H9 (cell line): ENCODE data around the gene PTPN21. TPM values are rescaled to one million over a fixed set of nuclear protein-coding genes. Genes with fewer than 3 reads are reported as not detected.

Experiments used
- DNase-seq: peaks from one replicate; pipeline ENCODE4 v3.0.0-alpha.2; 2017
- H2AFZ ChIP-seq: one replicate; pipeline ENCODE4 v1.6.1; 2013; ENCODE audit warnings: mild to moderate bottlenecking, low read length, control low read depth, moderate library complexity
- H2AK5ac ChIP-seq: 2 replicates; pipeline ENCODE4 v1.6.1; 2013; ENCODE audit warnings: low read length, control low read depth, mixed read lengths; ENCODE audit not compliant: insufficient read length
- H2BK120ac ChIP-seq: one replicate; pipeline ENCODE4 v1.6.1; 2013; ENCODE audit warnings: low read depth, mild to moderate bottlenecking, low read length, control low read depth, inconsistent platforms; ENCODE audit not compliant: poor library complexity, severe bottlenecking
- H2BK12ac ChIP-seq: 2 replicates; pipeline ENCODE4 v1.6.1; 2013; ENCODE audit warnings: low read length, control low read depth, mixed read lengths, low read depth; ENCODE audit not compliant: insufficient read length
- H2BK15ac ChIP-seq: 2 replicates; pipeline ENCODE4 v1.6.1; 2013; ENCODE audit warnings: low read depth, low read length, control low read depth
- H2BK20ac ChIP-seq: one replicate; pipeline ENCODE4 v1.6.1; 2013; ENCODE audit warnings: low read depth, mild to moderate bottlenecking, low read length, control low read depth, inconsistent platforms; ENCODE audit not compliant: poor library complexity, severe bottlenecking
- H2BK5ac ChIP-seq: 2 replicates; pipeline ENCODE4 v1.6.1; 2013; ENCODE audit warnings: low read length, control low read depth, mixed read lengths; ENCODE audit not compliant: insufficient read length
- H3K14ac ChIP-seq: 2 replicates; pipeline ENCODE4 v1.6.1; 2013; ENCODE audit warnings: low read length, control low read depth; ENCODE audit not compliant: insufficient read depth
- H3K18ac ChIP-seq: 2 replicates; pipeline ENCODE4 v1.6.1; 2013; ENCODE audit warnings: low read depth, mild to moderate bottlenecking, mixed read lengths, low read length, control low read depth; ENCODE audit not compliant: insufficient read length
- H3K23ac ChIP-seq: 2 replicates; pipeline ENCODE4 v1.6.1; 2013; ENCODE audit warnings: low read length, control low read depth, mixed read lengths, low read depth; ENCODE audit not compliant: insufficient read length
- H3K23me2 ChIP-seq: 2 replicates; pipeline ENCODE4 v1.6.1; 2013; ENCODE audit warnings: low read depth, mild to moderate bottlenecking, mixed read lengths, low read length, control low read depth; ENCODE audit not compliant: insufficient read length, poor library complexity, severe bottlenecking
- H3K27ac ChIP-seq: 2 replicates; pipeline ENCODE4 v1.5.1; 2013; ENCODE audit warnings: low read length, control low read depth, mixed read lengths, low read depth; ENCODE audit not compliant: insufficient read length
- H3K27me3 ChIP-seq: 2 replicates; pipeline ENCODE4 v1.6.1; 2013; ENCODE audit warnings: low read length, control low read depth, inconsistent platforms; ENCODE audit not compliant: insufficient read depth
- H3K4ac ChIP-seq: 2 replicates; pipeline ENCODE4 v1.6.1; 2013; ENCODE audit warnings: low read depth, mild to moderate bottlenecking, control low read depth, inconsistent platforms, low read length, moderate library complexity
- H3K4me1 ChIP-seq: 2 replicates; pipeline ENCODE4 v1.6.1; 2013; ENCODE audit warnings: low read length, control low read depth, inconsistent platforms; ENCODE audit not compliant: insufficient read depth
- H3K4me2 ChIP-seq: 2 replicates; pipeline ENCODE4 v1.6.1; 2013; ENCODE audit warnings: low read length, control low read depth, mixed read lengths; ENCODE audit not compliant: insufficient read length, insufficient read depth
- H3K56ac ChIP-seq: 2 replicates; pipeline ENCODE4 v1.6.1; 2013; ENCODE audit warnings: low read depth, mild to moderate bottlenecking, mixed read lengths, low read length, control low read depth; ENCODE audit not compliant: insufficient read length
- H3K79me1 ChIP-seq: 2 replicates; pipeline ENCODE4 v1.6.1; 2013; ENCODE audit warnings: low read depth, mild to moderate bottlenecking, moderate library complexity, low read length, control low read depth, inconsistent platforms; ENCODE audit not compliant: insufficient read depth, poor library complexity, severe bottlenecking
- H3K79me2 ChIP-seq: 2 replicates; pipeline ENCODE4 v1.6.1; 2013; ENCODE audit warnings: low read length, control low read depth, inconsistent platforms; ENCODE audit not compliant: insufficient read depth
- H3K9ac ChIP-seq: 2 replicates; pipeline ENCODE4 v1.6.1; 2013; ENCODE audit warnings: low read length, control low read depth, mixed read lengths; ENCODE audit not compliant: insufficient read length; ENCODE audit errors: extremely low read depth
- H3K9me3 ChIP-seq: one replicate; pipeline ENCODE4 v1.6.1; 2013; ENCODE audit warnings: low read depth, low read length, inconsistent platforms; ENCODE audit not compliant: control insufficient read depth
- H3T11ph ChIP-seq: one replicate; pipeline ENCODE4 v1.6.1; 2013; ENCODE audit warnings: mild to moderate bottlenecking, low read length, control low read depth, inconsistent platforms
- H4K20me1 ChIP-seq: one replicate; pipeline ENCODE4 v1.6.1; 2013; ENCODE audit not compliant: control insufficient read depth, insufficient read length, insufficient read depth
- H4K5ac ChIP-seq: 2 replicates; pipeline ENCODE4 v1.6.1; 2013; ENCODE audit warnings: low read depth, mild to moderate bottlenecking, mixed read lengths, low read length, control low read depth; ENCODE audit not compliant: insufficient read length
- H4K8ac ChIP-seq: replicated peaks from 2 replicates; pipeline ENCODE4 v1.6.1; 2013; ENCODE audit warnings: low read length, control low read depth, mixed read lengths, low read depth; ENCODE audit not compliant: insufficient read length
- H4K91ac ChIP-seq: 2 replicates; pipeline ENCODE4 v1.6.1; 2013; ENCODE audit warnings: low read depth, mild to moderate bottlenecking, moderate library complexity, mixed read lengths, low read length, control low read depth; ENCODE audit not compliant: insufficient read length
- H3K27ac Mint-ChIP-seq, 3 experiments: 2 replicates in 2 of 3; 3 replicates in 1 of 3; pipeline ENCODE4 v1.8.0; 2020 to 2021; ENCODE audit warnings: mixed read lengths in 3 of 3, mild to moderate bottlenecking in 1 of 3, moderate library complexity in 1 of 3
- H3K27me3 Mint-ChIP-seq: 2 replicates; pipeline ENCODE4 v1.8.0; 2021; ENCODE audit warnings: low read depth, mild to moderate bottlenecking, moderate library complexity, mixed read lengths
- H3K36me3 Mint-ChIP-seq, 3 experiments: 2 replicates in 2 of 3; 3 replicates in 1 of 3; pipeline ENCODE4 v1.8.0; 2020 to 2021; ENCODE audit warnings: low read depth in 3 of 3, mixed read lengths in 3 of 3; ENCODE audit not compliant: insufficient read depth in 1 of 3
- H3K4me1 Mint-ChIP-seq, 2 experiments: 2 replicates each; pipeline ENCODE4 v1.8.0; 2020; ENCODE audit warnings: mixed read lengths in 2 of 2
- H3K4me3 Mint-ChIP-seq, 2 experiments: 2 replicates in 1 of 2; 3 replicates in 1 of 2; pipeline ENCODE4 v1.8.0; 2020 to 2021; ENCODE audit warnings: mild to moderate bottlenecking in 2 of 2, mixed read lengths in 2 of 2, moderate library complexity in 1 of 2
- H3K9me3 Mint-ChIP-seq, 2 experiments: 2 replicates in 1 of 2; 3 replicates in 1 of 2; pipeline ENCODE4 v1.8.0; 2020; ENCODE audit warnings: mild to moderate bottlenecking in 2 of 2, mixed read lengths in 2 of 2, moderate library complexity in 1 of 2
- total RNA-seq: library from RNA; stranded (reverse); gene quantifications from 2 replicates; pipeline ENCODE4 v1.2.1, GENCODE V29; 2021
- TF ChIP-seq, protein P1 (sequence below): fragments of 200-600 bp; sonication (generic); conservative IDR thresholded peaks from 3 replicates; pipeline ENCODE4 v1.8.0; 2021; ENCODE audit warnings: antibody characterized with exemption, mild to moderate bottlenecking

PTPN21 gene
- total RNA-seq, 1 experiment from 2014 or later = 14.3 TPM

DNA sequence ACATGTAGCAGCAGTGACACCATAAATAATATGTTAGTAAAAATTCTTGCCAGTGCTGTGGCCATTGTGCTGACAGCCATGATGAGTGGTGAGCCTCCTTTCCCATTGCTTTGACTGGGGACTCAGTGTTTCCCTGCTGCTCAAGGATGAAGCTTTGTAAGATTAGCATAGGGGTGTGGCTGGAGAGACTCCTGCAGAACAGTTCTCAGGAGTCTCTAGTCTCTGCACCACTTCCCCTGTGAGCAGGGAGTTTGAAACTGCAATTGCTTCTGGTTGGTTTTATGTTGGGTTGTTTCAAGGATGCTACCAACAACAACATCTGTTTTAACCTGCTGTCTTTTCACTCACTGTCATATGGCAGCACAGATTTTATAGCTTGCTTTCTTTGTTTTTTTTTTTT, 49.4 kb upstream of the PTPN21 start:
- no peak overlapping the region for H2BK120ac ChIP-seq
- no peaks in the 10 kb centered on the region for H4K20me1 ChIP-seq
- H3K4ac ChIP-seq = no peak overlapping the region
- no peak overlapping the region for H2AK5ac ChIP-seq
- Mint-ChIP-seq H3K4me3 (no peak overlapping the region), H3K36me3 (peaks cover 47 to 94% (median 92%) of the 10 kb centered on the region in 3 experiments), H3K9me3 (peaks cover 0 to 11% of the 10 kb centered on the region in 2 experiments; a peak in 1 of 5 replicates), H3K4me1 (peaks cover 0 to 14% of the 10 kb centered on the region in 2 experiments; a peak in 2 of 4 replicates), H3K27me3 (no peaks in the 10 kb centered on the region), H3K27ac (peak overlapping the region in 1 of 3 experiments; percentile 37; a peak in 1 of 7 replicates)
- no peak overlapping the region for H2BK5ac ChIP-seq
- no peaks in the 10 kb centered on the region for H3K23me2 ChIP-seq
- H2BK12ac ChIP-seq = no peak overlapping the region
- TF ChIP-seq, protein P1, sequence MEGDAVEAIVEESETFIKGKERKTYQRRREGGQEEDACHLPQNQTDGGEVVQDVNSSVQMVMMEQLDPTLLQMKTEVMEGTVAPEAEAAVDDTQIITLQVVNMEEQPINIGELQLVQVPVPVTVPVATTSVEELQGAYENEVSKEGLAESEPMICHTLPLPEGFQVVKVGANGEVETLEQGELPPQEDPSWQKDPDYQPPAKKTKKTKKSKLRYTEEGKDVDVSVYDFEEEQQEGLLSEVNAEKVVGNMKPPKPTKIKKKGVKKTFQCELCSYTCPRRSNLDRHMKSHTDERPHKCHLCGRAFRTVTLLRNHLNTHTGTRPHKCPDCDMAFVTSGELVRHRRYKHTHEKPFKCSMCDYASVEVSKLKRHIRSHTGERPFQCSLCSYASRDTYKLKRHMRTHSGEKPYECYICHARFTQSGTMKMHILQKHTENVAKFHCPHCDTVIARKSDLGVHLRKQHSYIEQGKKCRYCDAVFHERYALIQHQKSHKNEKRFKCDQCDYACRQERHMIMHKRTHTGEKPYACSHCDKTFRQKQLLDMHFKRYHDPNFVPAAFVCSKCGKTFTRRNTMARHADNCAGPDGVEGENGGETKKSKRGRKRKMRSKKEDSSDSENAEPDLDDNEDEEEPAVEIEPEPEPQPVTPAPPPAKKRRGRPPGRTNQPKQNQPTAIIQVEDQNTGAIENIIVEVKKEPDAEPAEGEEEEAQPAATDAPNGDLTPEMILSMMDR = no peak
- H3K14ac ChIP-seq = no peak overlapping the region
- H3K4me1 ChIP-seq = no peaks in the 10 kb centered on the region; the same call in 1 of the 2 replicates
- H3K9ac ChIP-seq = no peak overlapping the region
- no peaks in the 10 kb centered on the region for H3K79me2 ChIP-seq
- H3K79me1 ChIP-seq = no peaks in the 10 kb centered on the region
- no peak overlapping the region for H3K27ac ChIP-seq
- H3K4me2 ChIP-seq = no peak overlapping the region
- H3K27me3 ChIP-seq = no peaks in the 10 kb centered on the region
- no peak overlapping the region for H3K18ac ChIP-seq
- H4K5ac ChIP-seq = no peak overlapping the region
- H3K9me3 ChIP-seq = no peaks in the 10 kb centered on the region
- no peak overlapping the region for H2BK15ac ChIP-seq
- H3T11ph ChIP-seq = no peak overlapping the region
- no peak overlapping the region for H4K8ac ChIP-seq
- no peak overlapping the region for H2AFZ ChIP-seq
- H4K91ac ChIP-seq = no peak overlapping the region
- no peak overlapping the region for H2BK20ac ChIP-seq
- no peak for DNase-seq
- H3K56ac ChIP-seq = no peak overlapping the region
- no peak overlapping the region for H3K23ac ChIP-seq
